ENCODE results near the gene KRT33B. TPM values are rescaled to one million over a fixed set of nuclear protein-coding genes. Genes with fewer than 3 reads are reported as not detected.

KRT33B gene
- total and polyA plus RNA-seq, 2 of the 4 experiments (the other 2 are of a cell fraction), result 0.18 to 0.22 TPM

GRCh38 chr17:41377546-41377945 lies 7.9 kb upstream of the KRT33B start:
- Histone ChIP-seq H2AFZ (replicated peaks; ENCODE audit: low read length, poor library complexity) (peak overlapping the region; percentile 28), H4K5ac (ENCODE audit: low read depth, low read length) (peak overlapping the region; percentile 28; the same call in 1 of the 2 replicates), H3K9me1 (ENCODE audit: insufficient read depth, low read length) (peaks cover 30% of the 10 kb centered on the region), H4K8ac (ENCODE audit: low read depth in 2 of 2, low read length in 2 of 2) (peak overlapping the region; percentile 73 to 91), H3K27ac (ENCODE audit: insufficient read depth, low read length) (no peak overlapping the region; the same call in 1 of the 2 replicates), H3K4me3 (ENCODE audit: insufficient read depth, low read depth, low read length) (no peak overlapping the region), H3K4ac (ENCODE audit: low read depth, low read length) (peak overlapping the region; percentile 89), H2AK5ac (ENCODE audit: low read depth, low read length) (peak overlapping the region; percentile 82), H3K4me2 (ENCODE audit: low read depth, low read length) (no peak overlapping the region; the same call in 1 of the 2 replicates), H3K9ac (ENCODE audit: low read depth, low read length) (no peak overlapping the region), H2BK15ac (ENCODE audit: low read depth, low read length) (peak overlapping the region; percentile 85), H3K9me3 (ENCODE audit: control insufficient read depth, insufficient read depth, low read length) (peaks cover 4% of the 10 kb centered on the region; the same call in 1 of the 2 replicates), H2AK9ac (replicated peaks; ENCODE audit: low read depth, low read length, poor library complexity) (no peak overlapping the region), H2BK120ac (ENCODE audit: low read depth, low read length) (peak overlapping the region; percentile 90), H3K18ac (ENCODE audit: low read depth, low read length) (peak overlapping the region; percentile 91; the same call in 1 of the 2 replicates), H3K36me3 (ENCODE audit: control insufficient read depth, insufficient read depth, low read length) (no peaks in the 10 kb centered on the region), H3K23ac (ENCODE audit: low read depth, low read length) (peak overlapping the region; percentile 67), H3K4me1 (ENCODE audit: control insufficient read depth, insufficient read depth, low read length) (peaks cover 27% of the 10 kb centered on the region), H4K91ac (ENCODE audit: insufficient read depth, low read depth, low read length) (peak overlapping the region; percentile 83), H3K14ac (replicated peaks; ENCODE audit: low read depth, low read length) (peak overlapping the region; percentile 94), H4K20me1 (ENCODE audit: insufficient read depth, low read length) (no peaks in the 10 kb centered on the region), H3K79me1 (ENCODE audit: low read depth in 1 of 2, low read length in 2 of 2) (no peaks in the 10 kb centered on the region; a peak in 1 of 4 replicates), H2BK20ac (ENCODE audit: low read depth, low read length) (peak overlapping the region; percentile 95), H2BK5ac (ENCODE audit: low read depth, low read length, poor library complexity, severe bottlenecking) (peak overlapping the region; percentile 81), H3K56ac (ENCODE audit: extremely low read depth, insufficient read depth, low read length) (peak overlapping the region; percentile 14; the same call in 1 of the 2 replicates), H3K27me3 (ENCODE audit: control insufficient read depth, insufficient read depth, low read length) (no peaks in the 10 kb centered on the region)
- WGBS, 2 experiments (ENCODE audit: extremely low coverage in 2 of 2, insufficient read length in 1 of 2), result no CpG with 5 or more reads among the region's 2 CpGs
- ChIA-PET POLR2A (ENCODE audit: unreplicated experiment) (no interaction called here), CTCF (interaction anchor here (2.0 kb wide), 1 partner anchor 10 kb away, joined by 10 read pairs; no protein-coding TSS in a partner anchor)
- ATAC-seq (ENCODE audit: low read depth), result peak; percentile 10; the same call in 1 of the 2 replicates
- in situ Hi-C loops (cut with MboI; ENCODE audit: low sequenced_read_pairs) (loop anchor here (10.0 kb wide), 1 partner anchor 63 kb away; the partner anchor contains the start of gene KRTAP17-1), dilution Hi-C loops (cut with HindIII; ENCODE audit: low sequenced_read_pairs, unreplicated experiment) (no loop called here), intact Hi-C loops (cut with micrococcal nuclease) (no loop called here)
- DNase-seq, result peak; percentile 37
- no peak for TF ChIP-seq USF2 (IDR thresholded peaks at IDR 0.05; ENCODE audit: low read depth, low read length)
- no TSS peak for BruUV-seq (replicated peaks)

Measured in IMR-90 (cell line).